HL-60/S4 treated with phorbol 12-myristate 13-acetate at 8.2 ng/mL for 4 days and 3 days (cell line): ENCODE measurements around the gene HDAC1.
"Not testable (repeated sequence)": the region's sequence is repeated elsewhere in the genome, so short reads cannot be mapped to it uniquely, and the experiment has no call there.

ENCODE experiments used
- in situ Hi-C: fragments of 300-500 bp; cut with MboI; formaldehyde crosslinking; loops from 2 replicates; pipeline ENCODE4 v1.15.0; 2022; ENCODE audit warnings: low sequenced_read_pairs

The HDAC1 gene

DNA sequence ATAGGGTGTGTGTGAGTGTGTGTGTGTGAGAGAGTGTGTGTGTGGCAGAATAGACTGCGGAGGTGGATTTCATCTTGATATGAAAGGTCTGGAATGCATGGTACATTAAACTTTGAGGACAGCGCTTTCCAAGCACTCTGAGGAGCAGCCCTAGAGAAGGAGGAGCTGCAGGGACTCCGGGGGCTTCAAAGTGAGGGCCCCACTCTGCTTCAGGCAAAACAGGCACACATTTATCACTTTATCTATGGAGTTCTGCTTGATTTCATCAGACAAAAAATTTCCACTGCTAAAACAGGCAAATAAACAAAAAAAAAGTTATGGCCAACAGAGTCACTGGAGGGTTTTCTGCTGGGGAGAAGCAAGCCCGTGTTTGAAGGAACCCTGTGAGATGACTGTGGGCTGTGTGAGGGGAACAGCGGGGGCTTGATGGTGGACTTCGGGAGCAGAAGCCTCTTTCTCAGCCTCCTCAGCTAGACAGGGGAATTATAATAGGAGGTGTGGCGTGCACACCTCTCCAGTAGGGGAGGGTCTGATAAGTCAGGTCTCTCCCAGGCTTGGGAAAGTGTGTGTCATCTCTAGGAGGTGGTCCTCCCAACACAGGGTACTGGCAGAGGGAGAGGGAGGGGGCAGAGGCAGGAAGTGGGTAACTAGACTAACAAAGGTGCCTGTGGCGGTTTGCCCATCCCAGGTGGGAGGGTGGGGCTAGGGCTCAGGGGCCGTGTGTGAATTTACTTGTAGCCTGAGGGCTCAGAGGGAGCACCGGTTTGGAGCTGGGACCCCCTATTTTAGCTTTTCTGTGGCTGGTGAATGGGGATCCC is 18.3 kb upstream of the HDAC1 start:
- in situ Hi-C loops: no loop called here

DNA sequence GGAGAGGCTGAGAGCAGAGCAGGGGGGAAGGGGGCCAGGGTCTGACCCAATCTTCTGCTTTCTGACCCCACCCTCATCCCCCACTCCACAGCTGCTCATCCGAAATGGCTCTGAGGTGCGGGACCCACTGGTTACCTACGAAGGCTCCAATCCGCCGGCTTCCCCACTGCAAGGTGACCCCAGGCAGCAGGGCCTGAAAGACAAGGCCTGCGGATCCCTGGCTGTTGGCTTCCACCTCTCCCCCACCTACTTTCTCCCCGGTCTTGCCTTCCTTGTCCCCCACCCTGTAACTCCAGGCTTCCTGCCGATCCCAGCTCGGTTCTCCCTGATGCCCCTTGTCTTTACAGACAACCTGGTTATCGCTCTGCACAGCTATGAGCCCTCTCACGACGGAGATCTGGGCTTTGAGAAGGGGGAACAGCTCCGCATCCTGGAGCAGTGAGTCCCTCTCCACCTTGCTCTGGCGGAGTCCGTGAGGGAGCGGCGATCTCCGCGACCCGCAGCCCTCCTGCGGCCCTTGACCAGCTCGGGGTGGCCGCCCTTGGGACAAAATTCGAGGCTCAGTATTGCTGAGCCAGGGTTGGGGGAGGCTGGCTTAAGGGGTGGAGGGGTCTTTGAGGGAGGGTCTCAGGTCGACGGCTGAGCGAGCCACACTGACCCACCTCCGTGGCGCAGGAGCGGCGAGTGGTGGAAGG is 17.1 kb upstream of the HDAC1 start:
- in situ Hi-C loops: no loop called here

DNA sequence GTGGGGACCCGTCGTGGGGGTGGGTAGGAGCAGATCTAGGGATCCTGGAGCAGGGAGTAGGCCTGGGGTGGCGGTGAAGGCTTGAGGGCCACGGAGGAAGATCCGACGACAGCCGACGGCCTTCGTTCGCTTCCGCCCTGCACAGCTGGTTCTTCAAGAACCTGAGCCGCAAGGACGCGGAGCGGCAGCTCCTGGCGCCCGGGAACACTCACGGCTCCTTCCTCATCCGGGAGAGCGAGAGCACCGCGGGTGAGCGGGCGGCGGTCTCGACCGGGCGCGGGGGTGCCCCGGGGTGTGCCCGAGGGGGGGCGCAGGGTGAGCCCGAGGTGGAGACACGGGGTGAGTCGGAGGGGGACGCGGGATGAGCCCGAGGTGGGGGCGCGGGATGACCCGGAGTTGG is 16.5 kb upstream of the HDAC1 start:
- in situ Hi-C loops: no loop called here

DNA sequence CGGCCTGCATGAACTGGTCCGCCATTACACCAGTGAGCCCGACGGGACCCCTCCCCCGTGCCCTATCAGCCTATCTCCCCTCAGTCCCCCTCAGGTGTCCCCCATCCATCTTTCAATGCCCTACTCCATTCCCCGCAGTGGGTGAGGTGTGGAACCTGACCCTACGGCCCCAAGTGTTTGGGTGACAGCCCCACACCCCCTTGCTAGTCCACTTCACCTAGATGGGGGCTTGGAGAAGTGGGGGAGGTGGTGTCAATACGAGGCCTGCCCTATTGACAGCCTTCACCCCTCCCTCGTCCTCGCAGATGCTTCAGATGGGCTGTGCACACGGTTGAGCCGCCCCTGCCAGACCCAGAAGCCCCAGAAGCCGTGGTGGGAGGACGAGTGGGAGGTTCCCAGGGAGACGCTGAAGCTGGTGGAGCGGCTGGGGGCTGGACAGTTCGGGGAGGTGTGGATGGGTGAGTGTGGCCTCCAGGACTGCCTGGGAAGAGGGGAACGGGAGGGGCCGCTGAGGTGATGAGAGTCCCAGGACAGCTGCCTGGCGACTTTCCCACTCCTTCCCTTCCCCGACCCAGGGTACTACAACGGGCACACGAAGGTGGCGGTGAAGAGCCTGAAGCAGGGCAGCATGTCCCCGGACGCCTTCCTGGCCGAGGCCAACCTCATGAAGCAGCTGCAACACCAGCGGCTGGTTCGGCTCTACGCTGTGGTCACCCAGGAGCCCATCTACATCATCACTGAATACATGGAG is 15.7 kb upstream of the HDAC1 start:
- in situ Hi-C loops: no loop called here

DNA sequence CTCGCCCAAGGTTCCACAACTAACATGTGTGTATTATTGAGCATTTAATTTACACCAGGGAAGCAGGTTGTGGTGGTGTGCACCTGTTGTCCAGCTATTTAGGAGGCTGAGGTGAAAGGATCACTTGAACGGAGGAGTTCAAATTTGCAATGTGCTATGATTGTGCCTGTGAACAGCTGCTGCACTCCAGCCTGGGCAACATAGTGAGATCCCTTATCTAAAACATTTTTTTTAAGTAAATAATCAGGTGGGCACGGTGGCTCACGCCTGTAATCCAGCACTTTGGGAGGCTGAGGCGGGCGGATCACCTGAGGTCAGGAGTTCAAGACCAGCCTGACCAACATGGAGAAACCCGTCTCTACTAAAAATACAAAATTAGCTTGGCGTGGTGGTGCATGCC is 7.1 kb upstream of the HDAC1 start:
- in situ Hi-C loops: not testable (repeated sequence)

DNA sequence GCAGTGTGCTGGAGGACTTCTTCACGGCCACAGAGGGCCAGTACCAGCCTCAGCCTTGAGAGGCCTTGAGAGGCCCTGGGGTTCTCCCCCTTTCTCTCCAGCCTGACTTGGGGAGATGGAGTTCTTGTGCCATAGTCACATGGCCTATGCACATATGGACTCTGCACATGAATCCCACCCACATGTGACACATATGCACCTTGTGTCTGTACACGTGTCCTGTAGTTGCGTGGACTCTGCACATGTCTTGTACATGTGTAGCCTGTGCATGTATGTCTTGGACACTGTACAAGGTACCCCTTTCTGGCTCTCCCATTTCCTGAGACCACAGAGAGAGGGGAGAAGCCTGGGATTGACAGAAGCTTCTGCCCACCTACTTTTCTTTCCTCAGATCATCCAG is 6.2 kb upstream of the HDAC1 start:
- in situ Hi-C loops: no loop called here

DNA sequence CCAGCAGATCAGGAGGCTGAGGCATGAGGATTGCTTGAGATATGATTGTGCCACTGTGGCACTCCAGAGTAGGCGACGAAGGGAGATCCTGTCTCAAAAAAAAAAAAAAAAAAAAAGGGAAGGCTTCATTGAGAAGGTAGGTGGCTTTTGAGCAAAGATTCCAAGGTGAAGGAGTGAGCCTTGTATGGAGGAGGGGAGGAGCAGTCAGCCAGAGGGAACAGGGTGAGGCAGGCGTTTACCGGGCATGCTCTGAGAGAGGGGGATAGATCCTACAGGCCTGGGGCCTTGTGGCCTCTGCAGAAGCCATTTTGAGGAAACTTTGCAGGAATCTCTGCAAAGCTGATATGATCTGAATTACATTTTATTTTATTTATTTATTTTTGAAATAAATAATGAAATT is 5.1 kb upstream of the HDAC1 start:
- in situ Hi-C loops: no loop called here

DNA sequence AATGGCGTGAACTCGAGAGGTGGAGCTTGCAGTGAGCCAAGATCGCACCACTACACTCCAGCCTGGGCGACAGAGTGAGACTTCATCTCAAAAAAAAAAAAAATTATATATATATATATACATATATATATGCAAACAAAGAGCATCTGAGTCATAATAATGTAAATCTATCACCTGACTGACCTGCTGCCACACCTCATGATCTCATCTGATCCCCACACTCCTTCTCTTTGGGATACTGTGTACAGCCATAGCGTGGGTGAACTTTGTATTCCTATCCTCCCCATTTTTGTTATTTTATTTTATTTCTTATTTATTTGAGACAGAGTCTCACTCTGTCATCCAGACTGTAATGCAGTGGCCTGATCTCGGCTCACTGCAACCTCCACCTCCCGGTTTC is 2.6 kb upstream of the HDAC1 start:
- in situ Hi-C loops: no loop called here

DNA sequence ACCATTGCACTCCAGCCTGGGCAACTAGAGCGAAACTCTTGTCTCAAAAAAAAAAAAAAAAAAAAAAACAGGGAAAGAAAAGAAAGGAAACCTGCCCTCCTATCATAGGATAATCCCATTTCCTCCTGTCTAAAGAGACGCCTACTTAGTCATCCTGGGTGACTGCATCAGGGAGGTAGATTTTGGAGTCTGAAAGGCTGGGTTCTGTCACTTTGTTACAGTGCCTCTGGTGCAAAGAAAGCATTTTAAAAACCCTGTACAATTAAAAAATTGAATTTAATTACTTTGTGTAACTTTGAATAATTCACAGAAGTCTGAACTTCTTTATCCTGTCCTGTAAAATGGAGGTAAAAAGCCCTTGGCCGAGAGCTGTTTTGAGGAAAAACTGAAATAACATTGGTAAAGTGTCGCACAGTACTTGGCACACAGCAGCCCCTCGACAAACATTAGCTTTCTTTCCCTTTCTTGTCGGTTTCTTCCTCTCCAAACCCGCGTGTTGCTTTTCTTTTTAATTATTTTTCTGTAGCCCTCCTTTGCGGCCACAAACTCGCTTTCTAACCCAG is 657 bp upstream of the HDAC1 start:
- in situ Hi-C loops: no loop called here

DNA sequence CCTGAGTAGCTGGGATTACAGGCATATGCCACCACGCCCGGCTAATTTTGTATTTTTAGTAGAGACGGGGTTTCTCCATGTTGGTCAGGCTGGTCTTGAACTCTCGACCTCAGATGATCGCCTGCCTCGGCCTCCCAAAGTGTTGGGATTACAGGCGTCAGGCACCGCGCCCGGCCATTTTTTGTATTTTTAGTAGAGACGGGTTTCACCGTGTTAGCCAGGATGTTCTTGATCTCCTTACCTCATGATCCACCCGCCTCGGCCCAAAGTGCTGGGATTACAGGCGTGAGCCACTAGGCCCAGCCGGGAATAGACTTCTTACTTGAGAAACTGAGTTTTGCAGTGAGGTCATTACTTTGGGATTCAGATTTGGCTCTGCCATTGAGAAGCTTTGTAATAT is 6.3 kb downstream of the HDAC1 start:
- in situ Hi-C loops: not testable (repeated sequence)

DNA sequence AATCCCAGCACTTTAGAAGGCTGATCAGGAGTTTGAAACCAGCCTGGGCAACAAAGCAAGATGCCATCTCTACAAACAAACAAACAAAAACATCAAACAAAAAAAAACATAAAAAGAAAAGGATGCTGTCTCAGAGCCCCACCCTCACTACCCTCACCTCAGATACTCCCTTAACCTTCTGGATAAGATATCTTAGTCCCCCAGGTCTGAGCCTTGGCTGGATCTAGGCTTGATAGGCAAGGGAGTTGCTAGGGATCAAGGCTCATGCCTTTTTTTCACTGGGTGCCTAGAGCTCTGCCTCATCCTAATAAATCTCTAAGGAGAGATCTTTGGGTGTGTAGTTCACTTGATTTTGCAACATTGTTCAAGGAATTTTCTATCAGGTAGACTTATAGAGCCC is 7.4 kb downstream of the HDAC1 start:
- in situ Hi-C loops: no loop called here

DNA sequence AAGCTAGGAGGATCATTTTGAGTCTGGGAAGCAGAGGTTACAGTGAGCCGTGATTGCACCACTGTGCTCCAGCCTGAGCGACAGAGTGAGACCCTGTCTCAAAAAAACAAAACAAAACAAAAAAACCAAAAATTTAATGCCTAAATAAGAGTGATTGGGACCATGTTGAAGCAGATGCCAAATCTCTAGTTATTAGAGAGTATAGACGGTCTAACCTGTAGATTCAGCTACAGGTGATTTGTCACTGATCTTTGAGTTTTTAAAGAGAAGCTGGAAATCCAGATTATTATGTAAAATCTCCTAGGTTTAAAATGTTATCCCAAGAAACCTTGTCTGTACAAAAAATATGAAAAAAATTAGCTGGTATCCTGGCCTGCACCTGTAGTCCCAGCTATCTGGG is 11.5 kb downstream of the HDAC1 start:
- in situ Hi-C loops: no loop called here

DNA sequence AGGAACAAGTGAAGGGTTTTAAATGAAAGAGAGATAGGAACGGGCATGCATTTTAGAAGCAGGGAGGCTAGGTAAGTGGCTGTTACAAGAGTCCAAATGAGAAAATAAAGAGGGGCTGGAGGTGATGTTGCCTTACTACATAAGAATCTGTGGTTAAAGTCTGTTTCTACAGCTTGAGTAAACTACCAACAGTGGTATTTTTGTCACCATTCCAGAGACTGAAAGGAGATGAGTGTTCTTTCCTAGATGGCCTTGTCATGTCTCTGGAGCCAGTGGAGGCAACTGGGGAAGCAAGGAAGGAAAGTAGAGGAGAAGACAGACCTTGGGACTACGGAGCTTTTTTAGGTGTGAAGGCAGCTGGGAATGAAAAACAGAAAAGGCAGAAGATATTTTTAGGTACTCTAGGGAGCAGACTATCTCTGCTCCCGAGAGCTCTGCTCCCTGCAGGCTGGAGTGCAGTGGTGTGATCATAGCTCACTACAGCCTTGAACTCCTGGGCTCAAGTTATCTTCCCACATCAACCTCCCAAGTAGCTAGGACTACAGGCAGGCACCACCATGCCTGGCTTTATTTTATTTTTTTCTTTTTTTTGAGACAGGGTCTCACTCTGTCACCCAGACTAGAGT is 12.2 kb downstream of the HDAC1 start:
- in situ Hi-C loops: no loop called here

DNA sequence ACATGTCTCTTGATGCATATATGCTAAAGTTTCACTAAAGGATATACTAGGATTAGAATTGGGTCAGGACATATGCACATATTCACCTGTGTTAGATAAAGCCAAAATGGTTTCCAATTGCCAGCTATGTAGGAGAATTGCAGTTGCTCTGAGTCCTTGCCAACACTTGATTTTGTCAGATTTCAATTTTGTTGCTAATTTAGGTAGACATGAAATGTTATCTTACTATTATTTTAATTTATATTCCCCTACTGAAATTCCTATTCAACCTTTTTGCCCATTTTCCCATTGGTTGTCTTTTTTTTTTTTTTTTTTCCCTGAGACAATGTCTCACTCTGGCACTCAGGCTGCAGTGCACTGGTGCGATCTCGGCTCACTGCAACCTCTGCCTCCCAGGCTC is 13.4 kb downstream of the HDAC1 start:
- in situ Hi-C loops: no loop called here

DNA sequence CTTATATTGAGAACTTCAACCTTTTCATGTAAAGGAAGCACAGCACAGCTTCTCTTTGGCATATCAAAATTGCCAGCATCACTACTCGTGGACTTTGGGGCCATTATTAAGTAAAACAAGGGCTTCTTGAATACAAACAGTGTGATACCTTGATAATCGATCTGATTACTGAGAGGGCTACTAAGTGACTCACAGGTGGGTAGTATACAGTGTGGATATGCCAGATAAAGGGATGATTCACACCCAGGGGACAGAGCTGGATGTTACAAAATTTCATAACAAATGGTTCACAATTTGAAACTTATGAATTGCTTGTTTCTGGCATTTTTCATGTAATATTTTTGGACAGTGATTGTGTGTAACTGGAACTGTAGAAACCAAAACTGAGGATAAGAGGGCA is 15.4 kb downstream of the HDAC1 start:
- in situ Hi-C loops: no loop called here

DNA sequence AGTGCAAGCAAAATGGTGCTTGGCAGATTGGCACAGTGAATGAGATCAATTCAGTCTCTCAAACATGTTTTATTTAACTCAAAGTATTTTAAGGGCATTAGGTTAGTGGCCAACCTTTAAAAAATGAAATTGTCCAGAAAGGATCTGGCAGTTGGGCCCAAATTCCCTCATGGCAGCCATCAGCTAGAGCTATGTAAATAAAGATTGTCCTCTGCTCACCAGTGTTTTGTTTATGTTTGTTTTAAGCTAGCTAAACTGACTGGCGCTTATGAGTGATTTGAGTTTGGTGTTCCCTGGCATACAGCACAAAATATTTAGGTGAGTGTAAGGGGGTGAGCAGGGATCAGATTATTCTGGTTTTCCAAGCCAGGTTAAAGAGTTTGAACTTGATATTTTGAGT is 18.1 kb downstream of the HDAC1 start:
- in situ Hi-C loops: no loop called here

DNA sequence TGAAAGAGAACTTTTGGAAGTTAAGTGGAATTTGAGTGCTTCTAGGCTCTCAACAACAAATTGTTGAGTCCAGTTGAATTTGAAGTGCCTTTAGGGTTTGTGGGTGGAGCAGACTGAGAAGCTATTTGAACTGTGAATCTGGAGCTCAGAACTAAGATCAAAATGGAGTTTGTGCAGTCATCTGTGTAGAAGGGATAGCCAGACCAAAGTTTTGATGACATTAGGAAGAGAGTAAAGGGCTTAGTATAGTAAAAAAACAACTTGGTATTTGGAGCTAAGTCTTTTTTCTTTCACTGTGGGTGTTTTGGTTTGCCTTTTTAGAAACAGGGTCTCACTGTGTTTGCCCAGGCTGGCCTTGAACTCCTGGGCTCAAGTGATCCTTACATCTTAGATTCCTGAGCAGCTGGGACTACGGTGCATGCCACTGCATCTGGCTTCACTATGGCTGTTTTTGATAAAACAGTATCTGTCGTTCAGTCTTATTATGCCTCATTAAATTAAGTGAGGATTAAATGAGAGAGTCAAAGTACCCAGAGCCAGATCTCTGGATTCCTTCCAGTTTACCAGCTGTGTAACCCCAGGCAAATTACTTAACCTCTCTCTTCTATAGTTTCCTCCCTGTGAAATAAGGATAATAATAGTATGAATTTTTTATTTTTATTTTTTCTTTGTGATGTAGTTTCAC is 20.0 kb downstream of the HDAC1 start:
- in situ Hi-C loops: no loop called here

DNA sequence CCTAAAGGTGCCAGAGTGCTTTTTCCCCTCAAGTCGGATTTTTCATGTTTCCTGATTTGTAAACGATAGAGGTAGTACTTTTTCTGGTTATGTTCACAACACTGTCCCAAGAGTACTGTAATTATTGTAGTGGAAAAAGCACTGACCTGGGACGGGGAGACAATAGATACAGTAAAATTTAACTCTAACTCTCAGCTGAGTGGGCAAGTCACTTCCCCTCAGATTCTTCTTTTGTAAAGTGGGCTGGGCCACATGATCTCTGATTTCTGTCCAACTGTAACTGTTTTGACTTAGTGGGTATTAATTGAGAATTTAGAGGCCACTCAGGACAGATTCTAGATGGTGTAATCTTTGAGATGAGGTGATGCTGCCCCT is 25.0 kb downstream of the HDAC1 start:
- in situ Hi-C loops: no loop called here

DNA sequence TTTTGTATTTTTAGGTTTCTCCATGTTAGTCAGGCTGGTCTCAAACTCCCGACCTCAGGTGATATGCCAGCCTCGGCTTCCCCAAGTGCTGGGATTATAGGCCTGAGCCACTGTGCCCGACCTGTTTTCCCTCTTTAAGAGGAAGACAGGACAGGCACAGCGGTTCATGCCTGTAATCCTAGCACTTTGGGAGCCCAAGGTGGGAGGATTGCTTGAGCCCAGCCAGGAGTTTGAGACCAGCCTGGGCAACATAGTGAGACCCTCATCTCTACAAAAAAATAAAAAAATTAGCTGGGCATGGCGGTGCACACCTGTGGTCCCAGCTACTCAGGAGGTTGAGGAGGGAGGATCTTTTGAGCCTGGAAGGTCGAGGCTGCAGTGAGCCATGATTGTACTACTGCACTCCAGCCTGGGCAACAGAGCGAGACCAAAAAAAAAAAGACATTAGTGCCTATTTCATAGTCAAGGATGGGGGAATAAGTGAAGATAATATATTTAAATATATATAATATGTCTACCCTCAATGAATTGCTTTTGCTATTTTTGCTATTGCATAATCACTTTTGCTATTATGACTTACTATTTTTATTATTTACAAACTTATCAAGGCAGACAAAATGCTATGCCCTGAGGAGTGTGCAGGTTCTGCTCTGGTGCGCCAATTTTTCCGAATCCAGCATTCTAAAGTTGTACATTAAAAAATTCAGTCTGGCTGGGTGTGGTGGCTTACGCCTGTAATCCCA is 26.4 kb downstream of the HDAC1 start:
- in situ Hi-C loops: no loop called here

DNA sequence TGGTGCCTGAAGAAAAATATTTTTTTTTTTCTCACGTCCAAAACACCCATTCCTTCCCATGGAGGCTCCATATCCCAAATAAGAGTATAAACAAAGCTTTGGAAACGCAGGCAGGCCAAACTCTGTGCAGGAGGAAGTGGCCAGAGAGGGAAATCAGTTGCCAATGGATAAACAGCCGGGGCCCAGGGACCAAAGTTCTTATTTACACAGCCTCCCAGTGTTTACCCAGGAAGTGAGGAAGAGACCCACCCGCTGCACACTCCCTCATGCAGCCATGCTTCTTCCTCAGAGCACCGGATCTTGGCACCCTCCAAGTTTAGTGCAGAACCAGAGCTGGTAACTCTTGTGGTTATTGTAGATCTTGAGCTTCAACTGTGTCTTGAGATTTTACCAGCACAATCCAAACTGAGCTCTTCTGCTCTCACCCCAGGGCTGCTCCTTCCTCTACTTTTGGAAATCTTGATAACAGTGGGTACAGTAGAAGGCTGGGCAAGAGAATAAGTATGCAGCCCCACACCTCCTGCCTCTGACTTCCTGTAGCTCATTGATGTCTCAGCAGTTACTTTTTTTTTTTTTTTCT is 29.9 kb downstream of the HDAC1 start:
- in situ Hi-C loops: no loop called here
